ENCODE data around the gene PELI2. TPM values are rescaled to one million over a fixed set of nuclear protein-coding genes. Genes with fewer than 3 reads are reported as not detected.

The PELI2 gene
- total RNA-seq, 2 donors from 2014 or later: 9.8 to 13.9 TPM

- no peaks in the 10 kb centered on the region for H3K4me1 ChIP-seq
- intact Hi-C loops (cut with DNase I): no loop called here
- H3K27me3 ChIP-seq: no peaks in the 10 kb centered on the region
- no peak overlapping the region for H3K27ac ChIP-seq
- TF ChIP-seq CTCF (IDR thresholded peaks at IDR 0.05): no peak
- no peaks in the 10 kb centered on the region for H3K9me3 ChIP-seq
- H3K4me3 ChIP-seq: no peak overlapping the region
- H3K9ac ChIP-seq (ENCODE audit: low read depth in 2 of 2, low read length in 2 of 2): no peak overlapping the region
- H3K36me3 ChIP-seq: no peaks in the 10 kb centered on the region
- DNase-seq: no peak
Observed at GRCh38 chr14:56143025-56143424, 24.8 kb downstream of the PELI2 start.

GRCh38 chr14:56144176-56144575 lies 26.0 kb downstream of the PELI2 start:
- Histone ChIP-seq H3K9me3 (no peaks in the 10 kb centered on the region), H3K9ac (ENCODE audit: low read depth in 2 of 2, low read length in 2 of 2) (no peak overlapping the region), H3K4me3 (no peak overlapping the region), H3K27ac (no peak overlapping the region), H3K27me3 (no peaks in the 10 kb centered on the region), H3K4me1 (no peaks in the 10 kb centered on the region), H3K36me3 (no peaks in the 10 kb centered on the region)
- DNase-seq: no peak
- no peak for TF ChIP-seq CTCF (IDR thresholded peaks at IDR 0.05)
- intact Hi-C loops (cut with DNase I): no loop called here

GRCh38 chr14:56145181-56145769 lies 27.1 kb downstream of the PELI2 start:
- intact Hi-C loops (cut with DNase I): no loop called here
- no peak overlapping the region for H3K4me3 ChIP-seq

GRCh38 chr14:56145965-56146364 lies 27.8 kb downstream of the PELI2 start:
- H3K4me1 ChIP-seq: no peaks in the 10 kb centered on the region
- TF ChIP-seq CTCF (IDR thresholded peaks at IDR 0.05): no peak
- H3K4me3 ChIP-seq: no peak overlapping the region
- intact Hi-C loops (cut with DNase I): no loop called here
- H3K27ac ChIP-seq: no peak overlapping the region
- H3K27me3 ChIP-seq: no peaks in the 10 kb centered on the region
- no peak overlapping the region for H3K9ac ChIP-seq (ENCODE audit: low read depth in 2 of 2, low read length in 2 of 2)
- DNase-seq: no peak
- no peaks in the 10 kb centered on the region for H3K9me3 ChIP-seq
- no peaks in the 10 kb centered on the region for H3K36me3 ChIP-seq

More at GRCh38 chr14:56145181-56145769, 27.1 kb downstream of the PELI2 start:
- no peaks in the 10 kb centered on the region for H3K36me3 ChIP-seq
- no peak for TF ChIP-seq CTCF (IDR thresholded peaks at IDR 0.05)
- no peaks in the 10 kb centered on the region for H3K27me3 ChIP-seq
- no peak overlapping the region for H3K9ac ChIP-seq (ENCODE audit: low read depth in 2 of 2, low read length in 2 of 2)
- no peak overlapping the region for H3K27ac ChIP-seq
- no peak for DNase-seq
- H3K4me1 ChIP-seq: no peaks in the 10 kb centered on the region
- H3K9me3 ChIP-seq: no peaks in the 10 kb centered on the region

- no peaks in the 10 kb centered on the region for H3K27me3 ChIP-seq
- intact Hi-C loops (cut with DNase I): no loop called here
- no peak overlapping the region for H3K27ac ChIP-seq
- no peaks in the 10 kb centered on the region for H3K4me1 ChIP-seq
- H3K36me3 ChIP-seq: no peaks in the 10 kb centered on the region
- no peaks in the 10 kb centered on the region for H3K9me3 ChIP-seq
- TF ChIP-seq CTCF (IDR thresholded peaks at IDR 0.05): no peak
- H3K4me3 ChIP-seq: no peak overlapping the region
- H3K9ac ChIP-seq (ENCODE audit: low read depth in 2 of 2, low read length in 2 of 2): no peak overlapping the region
- no peak for DNase-seq
Observed at GRCh38 chr14:56147449-56147848, 29.2 kb downstream of the PELI2 start.
